HS-5 (cell line): ENCODE data around the gene OR5L2.
"Not testable (repeated sequence)": the region's sequence is repeated elsewhere in the genome, so short reads cannot be mapped to it uniquely, and the experiment has no call there.

Experiments
- DNase-seq: peaks from one replicate; pipeline ENCODE4 v3.0.0-alpha.2; 2012; ENCODE audit warnings: low read depth

OR5L2 gene

GRCh38 chr11:55826919-55827318 is at the start of gene OR5L2:
TSS of gene OR5L2 (plus strand) at chr11:55827219. CDS start at chr11:55827219, 0 bp downstream.
- DNase-seq: no peak

GRCh38 chr11:55791606-55792005 is 35.4 kb upstream of the OR5L2 start:
- no peak for DNase-seq

- DNase-seq: no peak
These were observed 33.7 kb upstream of the OR5L2 start for GRCh38 chr11:55793321-55793720.

DNA sequence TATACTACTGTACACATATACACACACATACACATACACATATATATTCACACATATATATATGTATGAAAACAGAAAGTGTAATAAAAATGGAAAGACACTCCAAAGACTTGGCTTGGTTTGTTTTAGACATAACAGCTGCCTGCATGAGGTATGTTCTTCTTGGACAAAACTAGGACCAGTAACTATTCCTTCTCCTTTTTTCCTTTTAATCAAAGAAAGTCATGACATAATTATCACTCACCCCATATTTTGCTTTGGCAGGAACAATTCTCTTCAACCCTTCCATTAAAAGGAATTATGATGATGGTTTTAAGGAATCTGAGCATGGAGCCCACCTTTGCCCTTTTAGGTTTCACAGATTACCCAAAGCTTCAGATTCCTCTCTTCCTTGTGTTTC is 31.8 kb upstream of the OR5L2 start, which contains the start of gene OR5D14:
TSS of gene OR5D14 (plus strand) at position 301 of the 400 bp plus-strand sequence. CDS start at position 301, 0 bp downstream.
- DNase-seq: no peak

- DNase-seq: no peak
These were observed 20.8 kb upstream of the OR5L2 start for GRCh38 chr11:55806248-55806647.

DNA sequence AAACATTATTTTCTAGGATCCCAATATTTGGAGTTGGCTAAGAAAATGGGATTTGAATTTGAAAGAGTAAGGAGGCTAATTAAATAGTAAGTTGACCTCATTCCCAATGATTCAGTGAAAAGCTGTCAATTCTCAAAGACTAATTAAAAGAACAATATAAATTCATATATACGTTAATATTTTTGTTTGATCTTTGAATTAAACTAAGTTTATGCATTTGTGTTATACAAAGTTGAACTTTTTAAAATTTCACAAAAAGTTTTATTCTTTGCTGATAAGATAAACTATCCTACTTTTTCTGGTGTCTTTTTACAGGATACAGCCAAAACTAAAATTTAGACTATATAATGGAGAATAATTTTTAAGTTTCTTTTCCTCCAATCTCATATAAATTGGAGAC is 16.0 kb upstream of the OR5L2 start, which contains the start of gene OR5L1:
TSS of gene OR5L1 (plus strand) at position 301 of the 400 bp plus-strand sequence. CDS start 100 bp downstream, outside the sequence.
- DNase-seq: no peak

- DNase-seq: no peak
These were observed 7.7 kb upstream of the OR5L2 start, which contains the start of gene OR5D18 for GRCh38 chr11:55819330-55819729. TSS of gene OR5D18 (plus strand) at chr11:55819630. CDS start at chr11:55819630, 0 bp downstream.

DNA sequence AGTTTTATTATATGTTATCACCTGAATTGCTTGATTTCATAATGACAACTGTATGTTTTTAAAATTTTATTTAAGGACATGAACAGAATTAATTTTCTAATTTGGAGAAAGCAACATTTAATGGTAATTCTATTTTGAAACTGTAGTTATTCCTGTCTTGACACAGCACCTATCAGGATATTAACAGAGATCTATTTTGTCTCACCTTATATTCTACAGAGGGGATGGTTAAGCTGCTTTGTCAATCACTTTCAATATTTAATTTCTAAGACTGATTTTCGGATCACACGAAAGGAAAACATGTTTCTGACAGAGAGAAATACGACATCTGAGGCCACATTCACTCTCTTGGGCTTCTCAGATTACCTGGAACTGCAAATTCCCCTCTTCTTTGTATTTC is 11.4 kb downstream of the OR5L2 start, which contains the start of gene OR5D16:
TSS of gene OR5D16 (plus strand) at position 301 of the 400 bp plus-strand sequence. CDS start at position 301, 0 bp downstream.
- DNase-seq: no peak

DNA sequence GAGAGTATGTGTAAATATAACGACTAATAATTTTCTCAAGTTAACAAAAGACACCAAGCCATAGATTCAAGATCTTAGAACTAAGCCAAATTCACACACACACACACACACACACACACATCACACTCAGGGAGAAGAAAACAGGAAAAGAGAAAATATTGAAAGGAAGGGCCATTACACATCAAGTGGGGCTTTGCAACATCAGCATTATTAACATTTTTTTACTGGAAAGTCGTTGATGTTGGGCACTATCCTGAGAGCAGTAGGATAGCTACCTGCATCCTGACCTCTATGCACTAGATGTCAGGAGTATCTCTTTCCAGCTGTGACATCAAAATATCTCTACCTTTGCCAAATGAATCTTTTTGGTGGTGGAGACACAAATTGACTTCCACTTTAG is 20.4 kb downstream of the OR5L2 start:
- DNase-seq: no peak

DNA sequence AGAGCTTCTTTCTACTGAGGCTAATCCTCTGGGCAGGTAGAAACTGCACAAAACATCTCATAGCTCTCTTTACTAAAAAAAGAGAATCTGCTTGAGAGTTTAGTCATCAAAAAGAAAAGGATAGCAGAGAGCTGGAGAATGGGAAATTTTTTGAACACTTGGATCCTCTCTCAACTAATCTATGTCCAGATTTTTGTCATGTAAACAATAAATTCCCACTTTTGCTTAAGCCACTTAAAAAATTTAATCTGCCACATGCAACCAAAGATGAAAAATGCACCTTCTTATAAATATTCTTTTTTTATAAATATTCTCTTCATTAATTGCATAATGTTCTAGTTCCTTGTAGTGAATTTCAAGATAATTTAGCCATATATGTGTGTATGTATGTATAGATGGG is 22.0 kb downstream of the OR5L2 start:
- no peak for DNase-seq

GRCh38 chr11:55852141-55852540 is 25.1 kb downstream of the OR5L2 start:
- DNase-seq: no peak

GRCh38 chr11:55854704-55855103 is 27.7 kb downstream of the OR5L2 start:
- no peak for DNase-seq

- not testable (repeated sequence) for DNase-seq
These were observed 40.3 kb downstream of the OR5L2 start for GRCh38 chr11:55867354-55867753.

DNA sequence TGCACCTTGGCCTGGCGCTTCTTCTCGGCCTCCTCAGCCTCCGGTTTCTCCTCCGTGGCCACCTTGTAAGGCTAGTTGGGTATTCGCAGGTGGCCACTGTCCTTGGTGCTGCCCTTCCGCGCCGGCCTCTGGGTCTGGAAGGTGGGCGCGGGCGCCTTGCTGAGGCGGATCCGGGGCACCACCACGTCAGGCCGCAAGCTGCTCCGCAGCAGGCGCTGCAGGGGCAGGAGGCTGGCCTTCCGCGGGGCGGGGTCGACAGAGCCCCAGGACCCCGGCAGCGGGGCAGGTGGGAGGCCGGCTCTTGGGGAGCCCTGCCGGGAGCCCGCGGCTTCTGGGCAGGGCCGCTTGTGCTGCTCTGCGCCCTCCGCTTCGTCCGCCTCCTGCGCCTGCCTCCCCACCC is 45.7 kb downstream of the OR5L2 start:
- not testable (repeated sequence) for DNase-seq

DNA sequence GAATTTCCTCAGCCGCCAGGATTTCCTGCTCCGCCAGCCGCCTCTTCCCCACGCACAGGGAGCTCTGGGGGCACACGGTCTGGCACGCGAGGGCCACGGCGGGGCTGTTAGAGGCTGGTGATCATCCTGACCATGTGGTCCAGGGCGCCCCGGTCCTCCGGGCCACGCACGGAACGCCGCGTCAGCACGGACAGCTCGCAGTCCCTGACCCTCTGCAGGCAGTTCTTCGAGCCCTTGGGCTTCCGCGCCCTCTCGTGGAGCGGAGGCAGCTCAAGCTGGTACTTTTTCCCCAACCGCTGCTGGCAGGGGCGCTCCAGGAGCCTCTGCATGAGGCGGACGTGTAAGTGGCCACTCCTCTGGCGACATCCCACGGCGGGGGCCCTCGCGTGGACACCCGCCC is 46.1 kb downstream of the OR5L2 start:
- not testable (repeated sequence) for DNase-seq
